ENCODE measurements around the gene FBN2.

Gene FBN2

DNA sequence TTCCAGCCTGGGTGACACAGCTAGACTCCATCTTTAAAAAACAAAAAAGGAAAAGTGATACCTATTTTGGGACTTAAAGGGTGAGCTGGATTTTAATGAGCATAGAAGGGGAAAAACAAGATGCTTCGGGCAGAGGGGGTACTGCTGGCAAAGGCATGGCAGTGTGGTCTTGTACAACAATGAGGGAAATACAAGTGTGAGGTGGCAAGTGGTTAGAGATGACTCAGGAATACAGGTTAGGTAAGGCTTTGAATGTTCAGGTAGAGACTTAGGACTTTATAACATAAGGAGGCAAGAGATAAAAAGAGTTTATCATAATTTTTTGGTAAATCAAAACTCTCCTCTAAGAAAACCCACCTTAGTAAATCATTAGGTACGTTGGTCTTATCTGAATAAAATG is 132.9 kb downstream of the FBN2 start:
- no peak for TF ChIP-seq GATA3 (IDR thresholded peaks at IDR 0.05; ENCODE audit: low read depth, low read length)
- no peak for TF ChIP-seq GATA2 (IDR thresholded peaks at IDR 0.05; ENCODE audit: low read depth, low read length)

- TF ChIP-seq GATA2 (IDR thresholded peaks at IDR 0.05; ENCODE audit: low read depth, low read length) (no peak), GATA3 (IDR thresholded peaks at IDR 0.05; ENCODE audit: low read depth, low read length) (no peak)
Observed at GRCh38 chr5:128403333-128403732, 134.7 kb downstream of the FBN2 start.

GRCh38 chr5:128402506-128402905 is 135.5 kb downstream of the FBN2 start:
- no peak for TF ChIP-seq GATA3 (IDR thresholded peaks at IDR 0.05; ENCODE audit: low read depth, low read length)
- no peak for TF ChIP-seq GATA2 (IDR thresholded peaks at IDR 0.05; ENCODE audit: low read depth, low read length)

GRCh38 chr5:128399111-128399510 is 138.9 kb downstream of the FBN2 start:
- TF ChIP-seq GATA2 (IDR thresholded peaks at IDR 0.05; ENCODE audit: low read depth, low read length) (no peak), GATA3 (IDR thresholded peaks at IDR 0.05; ENCODE audit: low read depth, low read length) (no peak)

DNA sequence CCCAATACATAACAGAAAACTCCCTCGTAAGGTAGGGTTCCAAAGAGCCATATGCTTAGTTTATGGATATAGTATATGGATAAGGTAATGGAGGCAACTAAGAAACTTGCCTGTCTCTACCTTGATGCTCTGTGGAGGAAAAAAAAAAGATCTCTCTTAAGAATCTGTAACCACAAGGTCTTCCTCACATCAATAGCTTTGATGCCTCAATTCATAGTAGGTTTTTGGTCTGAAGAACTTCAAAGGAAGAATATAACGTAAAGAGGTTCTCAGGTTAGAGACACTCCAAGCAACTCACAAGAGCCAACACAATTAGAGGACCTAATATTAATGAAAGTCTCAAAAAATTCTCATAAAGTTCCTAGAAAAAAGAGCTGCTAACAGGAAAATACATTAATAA is 140.2 kb downstream of the FBN2 start:
- TF ChIP-seq GATA3 (IDR thresholded peaks at IDR 0.05; ENCODE audit: low read depth, low read length) (no peak), GATA2 (IDR thresholded peaks at IDR 0.05; ENCODE audit: low read depth, low read length) (no peak)

DNA sequence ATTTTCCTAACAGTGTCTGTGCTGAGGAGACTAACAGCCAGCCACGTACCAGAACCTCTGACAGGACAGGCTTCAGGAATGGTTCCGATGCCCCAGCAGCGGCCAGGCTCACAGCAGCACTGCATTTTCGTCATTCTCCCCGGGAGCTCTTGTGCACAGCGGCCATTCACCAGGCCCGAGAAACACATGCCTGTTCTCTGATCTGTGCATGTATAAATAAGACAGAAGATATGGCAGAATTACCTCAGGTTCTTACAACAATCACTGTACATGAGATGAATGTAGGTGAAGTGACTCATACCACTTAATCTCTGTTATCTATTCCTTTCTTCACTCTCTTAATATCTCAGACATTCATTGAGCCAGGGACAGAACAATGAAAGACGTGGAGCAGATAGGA is 143.0 kb downstream of the FBN2 start:
- TF ChIP-seq GATA2 (IDR thresholded peaks at IDR 0.05; ENCODE audit: low read depth, low read length): no peak
- TF ChIP-seq GATA3 (IDR thresholded peaks at IDR 0.05; ENCODE audit: low read depth, low read length): no peak

DNA sequence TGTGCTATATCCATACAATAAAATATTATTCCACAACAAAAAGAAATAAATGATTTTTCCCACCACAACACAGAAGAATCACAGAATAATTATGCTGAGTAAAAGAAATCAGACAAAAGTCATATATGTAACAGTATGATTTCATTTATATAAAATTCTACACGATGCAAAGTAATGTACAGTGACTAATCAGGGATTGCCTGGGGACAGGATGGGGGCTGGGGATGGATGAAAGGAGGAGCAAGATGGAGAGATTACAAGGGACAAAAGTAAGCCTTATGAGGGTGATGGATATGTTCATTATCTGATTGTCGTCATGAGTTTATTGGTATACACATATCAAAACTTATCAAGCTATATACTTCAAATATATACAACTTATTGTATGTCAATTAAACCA is 154.0 kb downstream of the FBN2 start:
- no peak for TF ChIP-seq GATA2 (IDR thresholded peaks at IDR 0.05; ENCODE audit: low read depth, low read length)
- TF ChIP-seq GATA3 (IDR thresholded peaks at IDR 0.05; ENCODE audit: low read depth, low read length): no peak

- TF ChIP-seq GATA2 (IDR thresholded peaks at IDR 0.05; ENCODE audit: low read depth, low read length) (no peak), GATA3 (IDR thresholded peaks at IDR 0.05; ENCODE audit: low read depth, low read length) (no peak)
Observed at GRCh38 chr5:128380337-128380736, 157.7 kb downstream of the FBN2 start.

GRCh38 chr5:128378632-128379031 is 159.4 kb downstream of the FBN2 start:
- no peak for TF ChIP-seq GATA2 (IDR thresholded peaks at IDR 0.05; ENCODE audit: low read depth, low read length)
- TF ChIP-seq GATA3 (IDR thresholded peaks at IDR 0.05; ENCODE audit: low read depth, low read length): no peak

DNA sequence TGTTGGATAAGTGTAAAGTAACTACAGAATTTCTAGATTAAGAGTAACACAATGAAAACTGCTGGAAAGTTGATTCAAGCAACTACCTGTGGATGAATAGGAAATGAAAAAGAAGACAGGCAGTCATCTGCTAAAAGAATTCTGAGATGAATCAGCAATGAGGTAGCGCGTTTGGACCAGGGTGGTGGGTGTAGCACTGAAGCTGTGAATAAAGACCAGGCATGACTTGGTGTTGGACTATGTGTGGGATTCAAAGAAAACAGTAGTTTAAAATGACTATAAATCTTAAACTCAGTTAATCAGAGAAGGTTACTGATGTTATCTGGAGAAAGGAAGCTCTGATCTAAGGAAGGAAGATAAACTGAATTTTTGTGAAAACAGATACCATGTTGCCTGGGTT is 159.8 kb downstream of the FBN2 start:
- TF ChIP-seq GATA3 (IDR thresholded peaks at IDR 0.05; ENCODE audit: low read depth, low read length) (no peak), GATA2 (IDR thresholded peaks at IDR 0.05; ENCODE audit: low read depth, low read length) (no peak)

- no peak for TF ChIP-seq GATA2 (IDR thresholded peaks at IDR 0.05; ENCODE audit: low read depth, low read length)
- TF ChIP-seq GATA3 (IDR thresholded peaks at IDR 0.05; ENCODE audit: low read depth, low read length): no peak
Observed at GRCh38 chr5:128376577-128376976, 161.5 kb downstream of the FBN2 start.

- TF ChIP-seq GATA3 (IDR thresholded peaks at IDR 0.05; ENCODE audit: low read depth, low read length): no peak
- no peak for TF ChIP-seq GATA2 (IDR thresholded peaks at IDR 0.05; ENCODE audit: low read depth, low read length)
Observed at GRCh38 chr5:128366147-128366546, 171.9 kb downstream of the FBN2 start.

GRCh38 chr5:128362370-128362769 is 175.7 kb downstream of the FBN2 start:
- no peak for TF ChIP-seq GATA2 (IDR thresholded peaks at IDR 0.05; ENCODE audit: low read depth, low read length)
- no peak for TF ChIP-seq GATA3 (IDR thresholded peaks at IDR 0.05; ENCODE audit: low read depth, low read length)

DNA sequence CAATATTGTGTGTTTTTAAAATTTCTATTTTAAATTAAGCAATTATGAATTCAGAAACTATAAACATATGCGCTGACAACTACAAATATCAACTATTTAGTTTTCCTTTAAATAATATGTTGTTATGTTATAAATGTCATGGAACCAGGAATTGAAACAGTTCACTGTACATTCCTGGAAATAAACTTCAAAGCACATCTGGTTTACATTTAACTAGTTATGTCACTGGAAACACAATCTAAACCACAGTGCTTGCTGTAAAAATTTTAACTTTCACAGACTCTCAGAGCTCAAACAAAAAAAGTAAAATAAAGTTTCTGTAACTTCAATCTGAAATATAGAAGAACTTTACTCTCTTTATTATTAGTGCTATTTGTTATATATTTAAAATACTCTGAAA is 179.2 kb downstream of the FBN2 start:
- no peak for TF ChIP-seq GATA2 (IDR thresholded peaks at IDR 0.05; ENCODE audit: low read depth, low read length)
- TF ChIP-seq GATA3 (IDR thresholded peaks at IDR 0.05; ENCODE audit: low read depth, low read length): no peak

DNA sequence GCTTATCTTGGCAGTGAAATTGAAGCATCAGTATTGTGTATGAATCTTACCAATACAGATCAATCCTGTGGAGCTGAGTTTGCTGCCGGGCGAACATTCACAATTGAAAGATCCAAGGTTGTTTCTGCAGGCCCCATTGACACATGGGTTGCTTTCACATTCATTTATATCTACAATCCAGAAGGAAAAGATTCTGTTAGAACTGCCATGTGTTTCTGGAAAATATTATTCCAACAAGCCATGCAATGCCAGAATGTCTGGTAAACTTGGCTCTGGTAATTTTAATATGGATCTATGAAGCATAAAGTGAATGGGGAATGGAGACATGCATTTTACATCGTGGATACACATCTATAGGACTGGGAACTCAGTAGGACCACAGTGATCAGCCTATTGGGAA is 180.8 kb downstream of the FBN2 start:
- TF ChIP-seq GATA3 (IDR thresholded peaks at IDR 0.05; ENCODE audit: low read depth, low read length) (no peak), GATA2 (IDR thresholded peaks at IDR 0.05; ENCODE audit: low read depth, low read length) (no peak)

GRCh38 chr5:128355961-128356360 is 182.1 kb downstream of the FBN2 start:
- TF ChIP-seq GATA2 (IDR thresholded peaks at IDR 0.05; ENCODE audit: low read depth, low read length) (no peak), GATA3 (IDR thresholded peaks at IDR 0.05; ENCODE audit: low read depth, low read length) (no peak)

Data from SH-SY5Y (cell line).